K562 (cell line): ENCODE data around the gene IPO11. TPM values are rescaled to one million over a fixed set of nuclear protein-coding genes. Genes with fewer than 3 reads are reported as not detected.

Experiments
- ARHGAP35 ChIP-seq: fragments of 450-650 bp; IDR thresholded peaks from 2 replicates; pipeline ENCODE4 v1.6.1; 2018; ENCODE audit not compliant: partially characterized antibody
- ELK1 ChIP-seq: sonication (generic); formaldehyde crosslinking; IDR thresholded peaks from 2 replicates; pipeline ENCODE4 v1.8.1; 2022; ENCODE audit warnings: missing genetic modification reagents
- FOS ChIP-seq: IDR thresholded peaks from 3 replicates; pipeline ENCODE4 v1.6.1; 2011; ENCODE audit not compliant: insufficient read length; ENCODE audit errors: extremely low read depth
- HBP1 ChIP-seq: fragments of 450-650 bp; formaldehyde crosslinking; IDR thresholded peaks from 2 replicates; pipeline ENCODE4 v1.4.0; 2022; ENCODE audit warnings: missing genetic modification characterization
- MAFK ChIP-seq: IDR thresholded peaks from 2 replicates; pipeline ENCODE4 v1.6.1; 2011; ENCODE audit warnings: low read length, improper control_type of control experiment
- MXD1 ChIP-seq: fragments of 250-450 bp; sonication (Bioruptor Pico); IDR thresholded peaks from 2 replicates; pipeline ENCODE4 v1.8.0; 2021; ENCODE audit warnings: borderline replicate concordance, mild to moderate bottlenecking, moderate library complexity; ENCODE audit not compliant: poor library complexity, severe bottlenecking
- NBN ChIP-seq: fragments of 450-650 bp; IDR thresholded peaks from 2 replicates; pipeline ENCODE4 v1.6.1; 2016; ENCODE audit warnings: low read depth, mild to moderate bottlenecking
- NCOA6 ChIP-seq: fragments of 450-650 bp; IDR thresholded peaks from 2 replicates; pipeline ENCODE4 v1.6.1; 2017; ENCODE audit warnings: mild to moderate bottlenecking
- PRDM10 ChIP-seq: fragments of 450-650 bp; IDR thresholded peaks from 2 replicates; pipeline ENCODE4 v1.6.1; 2018; ENCODE audit not compliant: partially characterized antibody
- RHOXF2B ChIP-seq: fragments of 250-450 bp; sonication (Bioruptor Pico); conservative IDR thresholded peaks from 2 replicates; pipeline ENCODE4 v1.5.1; 2021
- SIN3A ChIP-seq, 2 experiments: fragments of 150-350 bp in 1 of 2; IDR thresholded peaks; 2 replicates each; pipeline ENCODE4 v1.6.1; 2011 to 2016; ENCODE audit warnings: borderline replicate concordance in 2 of 2, low read depth in 2 of 2, low read length in 2 of 2, mild to moderate bottlenecking in 2 of 2, moderate library complexity in 2 of 2; ENCODE audit not compliant: control insufficient read depth in 1 of 2
- SMARCE1 ChIP-seq: fragments of 450-650 bp; IDR thresholded peaks from 2 replicates; pipeline ENCODE4 v1.7.1; 2016; ENCODE audit warnings: mild to moderate bottlenecking
- SNAPC5 ChIP-seq: fragments of 250-450 bp; sonication (Bioruptor Pico); IDR thresholded peaks from 2 replicates; pipeline ENCODE4 v1.8.0; 2021; ENCODE audit warnings: moderate library complexity, mild to moderate bottlenecking, inconsistent platforms
- VEZF1 ChIP-seq: fragments of 200-800 bp; sonication (Bioruptor generic); IDR thresholded peaks from 2 replicates; pipeline ENCODE4 v1.6.1; 2017; ENCODE audit warnings: missing genetic modification characterization, missing compliant biosample characterization
- ZFP36 ChIP-seq: fragments of 150-350 bp; IDR thresholded peaks from 2 replicates; pipeline ENCODE4 v1.6.1; 2018; ENCODE audit warnings: low read length, low read depth; ENCODE audit not compliant: partially characterized antibody
- ZNF395 ChIP-seq: fragments of 200-800 bp; sonication (Bioruptor generic); IDR thresholded peaks from 2 replicates; pipeline ENCODE4 v1.6.1; 2017; ENCODE audit warnings: missing genetic modification characterization, missing compliant biosample characterization
- ZNF699 ChIP-seq: fragments of 250-450 bp; sonication (Bioruptor Pico); IDR thresholded peaks from 2 replicates; pipeline ENCODE4 v1.8.0; 2021; ENCODE audit warnings: mild to moderate bottlenecking, moderate library complexity; ENCODE audit not compliant: insufficient replicate concordance
- ZSCAN32 ChIP-seq: fragments of 450-650 bp; formaldehyde crosslinking; IDR thresholded peaks from 2 replicates; pipeline ENCODE4 v1.4.0; 2020; ENCODE audit warnings: mild to moderate bottlenecking, moderate library complexity
- polyA plus RNA-seq, 8 experiments: library from polyadenylated mRNA; depleted of rRNA in 4 of 8; stranded (reverse) in 5 of 8; unstranded in 3 of 8; fragments of >200 nt; fragmentation: Nextera tagmentation in 2 of 8; fragmentation: Illumina TruSeq in 1 of 8; extraction: Ambion mirVana in 2 of 8; extraction: Trizol in 1 of 8; gene quantifications; 2 replicates each; pipeline versions ENCODE4 v1.2.1 to v1.2.3, GENCODE V29; 2011 to 2014; ENCODE audit warnings: inconsistent platforms in 1 of 8, missing spikeins in 1 of 8
- total RNA-seq, 7 experiments: library from RNA; depleted of rRNA in 6 of 7; stranded (reverse); fragments of >200 nt in 6 of 7; fragmentation: Illumina TruSeq in 2 of 7; extraction: Trizol in 2 of 7; gene quantifications; 2 replicates each; pipeline versions ENCODE4 v1.2.1 to v1.2.3, GENCODE V29; 2011 to 2021; ENCODE audit warnings: low replicate concordance in 1 of 7

IPO11 gene
- total and polyA plus RNA-seq, 9 of the 15 experiments (the other 6 are each of a cell fraction or from before 2014, with no cell fraction given) = 38.7 to 96.0 (median 70.9) TPM

GRCh38 chr5:62432621-62433064 is 20.1 kb downstream of the IPO11 start (continued):
- TF ChIP-seq HBP1 (no peak), SNAPC5 (CRISPR knock-in tag) (no peak), VEZF1 (CRISPR knock-in tag) (no peak), ARHGAP35 (no peak), SMARCE1 (peak; percentile 39), ELK1 (CRISPR knock-in tag) (no peak), NCOA6 (no peak), ZNF395 (CRISPR knock-in tag) (no peak), NBN (peak; percentile 11; the same call in 1 of the 2 replicates), PRDM10 (no peak), ZNF699 (no peak), RHOXF2B (no peak), MXD1 (CRISPR knock-in tag) (no peak), ZSCAN32 (CRISPR knock-in tag) (no peak), SIN3A (IDR thresholded peaks at IDR 0.05; ENCODE audit: borderline replicate concordance in 2 of 2, control insufficient read depth in 1 of 2, low read depth in 2 of 2, low read length in 2 of 2) (no peak), MAFK (no peak), FOS (no peak), ZFP36 (no peak)
